GM12864 (cell line): ENCODE results near the gene PXDC1.
"Not testable (repeated sequence)": the region's sequence is repeated elsewhere in the genome, so short reads cannot be mapped to it uniquely, and the experiment has no call there.

Source experiments
- DNase-seq: peaks from one replicate; pipeline ENCODE4 v3.0.0-alpha.2; 2011; ENCODE audit warnings: low read depth
- H3K4me3 ChIP-seq: 2 replicates; pipeline ENCODE4 v1.5.1; 2011; ENCODE audit warnings: mild to moderate bottlenecking, low read depth, low read length, control low read depth
- CTCF ChIP-seq: IDR thresholded peaks from 2 replicates; pipeline ENCODE4 v1.5.1; 2011; ENCODE audit warnings: low read depth, mild to moderate bottlenecking, moderate library complexity, low read length, control low read depth, inconsistent platforms; ENCODE audit errors: missing control alignments

Gene PXDC1

GRCh38 chr6:3758842-3759144 lies 7.3 kb upstream of the PXDC1 start:
- H3K4me3 ChIP-seq: no peak overlapping the region
- DNase-seq: no peak
- no peak for TF ChIP-seq CTCF

GRCh38 chr6:3757998-3758841 lies 6.7 kb upstream of the PXDC1 start:
- H3K4me3 ChIP-seq, DNase-seq: not testable (repeated sequence)

- no peak overlapping the region for H3K4me3 ChIP-seq
- no peak for DNase-seq
- TF ChIP-seq CTCF: no peak
Measured at GRCh38 chr6:3757241-3757641, 5.7 kb upstream of the PXDC1 start.

GRCh38 chr6:3756546-3756945 lies 5.0 kb upstream of the PXDC1 start:
- no peak overlapping the region for H3K4me3 ChIP-seq
- no peak for DNase-seq
- no peak for TF ChIP-seq CTCF

- no peak overlapping the region for H3K4me3 ChIP-seq
- DNase-seq: no peak
- no peak for TF ChIP-seq CTCF
Measured at GRCh38 chr6:3755637-3756545, 4.4 kb upstream of the PXDC1 start.

GRCh38 chr6:3754776-3755175 lies 3.3 kb upstream of the PXDC1 start:
- DNase-seq: no peak
- no peak overlapping the region for H3K4me3 ChIP-seq
- TF ChIP-seq CTCF: no peak

- H3K4me3 ChIP-seq, DNase-seq: not testable (repeated sequence)
Measured at GRCh38 chr6:3754032-3754725, 2.7 kb upstream of the PXDC1 start.
